Ishikawa (cell line): ENCODE results near the gene MIDN.

Experiments used
- CREB1 ChIP-seq: IDR thresholded peaks from 2 replicates; pipeline ENCODE4 v1.6.1; 2012; ENCODE audit warnings: low read depth
- EP300 ChIP-seq: IDR thresholded peaks from 2 replicates; pipeline ENCODE4 v1.6.1; 2012; ENCODE audit warnings: borderline replicate concordance
- FOXM1 ChIP-seq: IDR thresholded peaks from 2 replicates; pipeline ENCODE4 v1.6.1; 2012; ENCODE audit warnings: low read depth, borderline replicate concordance
- MAX ChIP-seq: IDR thresholded peaks from 2 replicates; pipeline ENCODE4 v1.6.1; 2012
- NFIC ChIP-seq: IDR thresholded peaks from 2 replicates; pipeline ENCODE4 v1.6.1; 2012
- RAD21 ChIP-seq: IDR thresholded peaks from 2 replicates; pipeline ENCODE4 v1.6.1; 2012; ENCODE audit warnings: low read depth
- TAF1 ChIP-seq: IDR thresholded peaks from 2 replicates; pipeline ENCODE4 v1.6.1; 2012; ENCODE audit warnings: low read depth, mild to moderate bottlenecking
- TCF12 ChIP-seq: IDR thresholded peaks from 2 replicates; pipeline ENCODE4 v1.6.1; 2012; ENCODE audit warnings: low read depth
- USF1 ChIP-seq: IDR thresholded peaks from 2 replicates; pipeline ENCODE4 v1.6.1; 2012
- YY1 ChIP-seq: IDR thresholded peaks from 2 replicates; pipeline ENCODE4 v1.6.1; 2012; ENCODE audit warnings: low read depth

GRCh38 chr19:1237754-1238368, 10.5 kb upstream of the MIDN start, which contains the start of gene CBARP:
- TF ChIP-seq FOXM1 (no peak), CREB1 (no peak), USF1 (peak; percentile 85), EP300 (no peak), MAX (no peak), NFIC (no peak; the same call in 1 of the 2 replicates), TAF1 (no peak; the same call in 1 of the 2 replicates), RAD21 (no peak), TCF12 (no peak), YY1 (0 out of 2 replicates have a peak, but pooled peaks have one; percentile 1)
